Activated naive CD8-positive, alpha-beta T cell treated with anti-CD3 and anti-CD28 coated beads, Interleukin-2, amount 10 ng/mL, durations not matched to agents 7 days and 5 days (primary cell): ENCODE data around the gene GMPPA. TPM values are rescaled to one million over a fixed set of nuclear protein-coding genes. Genes with fewer than 3 reads are reported as not detected.

Source experiments
- ATAC-seq: fragments of 150-1000 bp; cut with Tn5 transposase; one replicate; pipeline ENCODE4 v1.10.0; 2021; ENCODE audit warnings: low read depth, moderate library complexity
- POLR2A ChIA-PET: fragments of 350-600 bp; sonication (Branson Sonifier 250); formaldehyde crosslinking; loops from one replicate; lab custom pipeline; 2021; ENCODE audit warnings: antibody characterized with exemption; lab: Charles Lee
- DNase-seq: peaks from one replicate; pipeline ENCODE4 v3.0.0; 2021
- H3K27ac Mint-ChIP-seq: one replicate; pipeline ENCODE4 v1.8.0; 2022; ENCODE audit warnings: mild to moderate bottlenecking, mixed read lengths
- H3K27me3 Mint-ChIP-seq: one replicate; pipeline ENCODE4 v1.8.0; 2022; ENCODE audit warnings: mild to moderate bottlenecking, moderate library complexity, mixed read lengths
- H3K36me3 Mint-ChIP-seq: one replicate; pipeline ENCODE4 v1.8.0; 2021; ENCODE audit warnings: mild to moderate bottlenecking, mixed read lengths
- H3K4me1 Mint-ChIP-seq: one replicate; pipeline ENCODE4 v1.8.0; 2021; ENCODE audit warnings: mixed read lengths
- H3K4me3 Mint-ChIP-seq: one replicate; pipeline ENCODE4 v1.8.0; 2022; ENCODE audit warnings: mild to moderate bottlenecking, moderate library complexity, mixed read lengths
- H3K9me3 Mint-ChIP-seq: one replicate; pipeline ENCODE4 v1.8.0; 2021; ENCODE audit warnings: mixed read lengths
- total RNA-seq, 2 experiments: library from RNA; stranded (reverse); gene quantifications; one replicate each; pipeline ENCODE4 v1.2.3, GENCODE V29; 2021

The GMPPA gene
- total RNA-seq, 2 experiments from 2014 or later: 31.3 to 32.6 TPM

GRCh38 chr2:219516888-219517287 lies 18.2 kb downstream of the GMPPA start:
- no peak overlapping the region for H3K27ac Mint-ChIP-seq
- no peak for DNase-seq
- H3K27me3 Mint-ChIP-seq: peaks cover 72% of the 10 kb centered on the region
- no peak overlapping the region for H3K4me3 Mint-ChIP-seq
- H3K36me3 Mint-ChIP-seq: no peaks in the 10 kb centered on the region
- POLR2A ChIA-PET: no interaction called here
- no peak for ATAC-seq
- peaks cover 6% of the 10 kb centered on the region for H3K4me1 Mint-ChIP-seq
- no peaks in the 10 kb centered on the region for H3K9me3 Mint-ChIP-seq

DNA sequence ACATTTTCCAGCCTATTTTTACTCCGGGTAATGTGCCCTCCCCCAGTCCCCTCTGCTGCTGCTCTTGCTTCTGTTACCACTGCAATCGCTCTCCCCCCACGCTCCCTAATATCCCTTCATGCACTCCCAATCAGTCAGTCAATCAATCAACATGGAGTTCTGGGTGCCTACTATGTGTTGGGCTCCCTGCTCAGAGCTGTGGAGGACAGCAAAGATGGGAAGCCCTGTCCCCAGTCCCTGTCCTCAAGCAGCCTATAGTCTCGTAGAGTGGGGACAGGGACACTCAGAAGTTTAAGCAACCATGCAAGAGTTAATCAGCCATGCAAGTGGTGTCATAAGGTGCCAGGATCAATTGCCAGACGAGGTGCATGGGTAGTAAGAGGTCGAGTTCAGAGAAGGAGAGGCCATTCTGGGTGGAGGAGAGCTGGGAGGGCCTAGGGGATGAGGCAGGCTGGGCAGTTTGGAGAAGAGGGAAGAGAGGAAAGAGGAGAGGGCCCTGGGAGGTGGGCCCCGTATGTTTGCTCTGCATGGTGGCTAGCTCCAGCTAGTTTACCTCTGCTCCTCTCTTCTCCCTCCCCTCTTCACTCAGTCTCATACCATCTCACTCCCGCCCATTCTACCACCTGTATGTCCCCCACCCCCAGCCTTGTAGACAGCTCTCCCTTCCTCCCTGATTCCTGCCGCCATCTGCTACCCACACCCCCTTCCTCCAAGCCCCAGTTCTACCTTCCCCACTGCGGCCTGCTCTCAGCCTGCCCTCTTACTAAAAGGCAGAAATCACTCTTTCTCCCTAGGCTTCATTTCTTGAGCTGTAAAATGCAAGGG lies 19.5 kb downstream of the GMPPA start:
- H3K4me1 Mint-ChIP-seq: peaks cover 4% of the 10 kb centered on the region
- no peaks in the 10 kb centered on the region for H3K36me3 Mint-ChIP-seq
- no peak overlapping the region for H3K27ac Mint-ChIP-seq
- peaks cover 67% of the 10 kb centered on the region for H3K27me3 Mint-ChIP-seq
- no peak for ATAC-seq
- no peaks in the 10 kb centered on the region for H3K9me3 Mint-ChIP-seq
- DNase-seq: no peak
- H3K4me3 Mint-ChIP-seq: no peak overlapping the region
- POLR2A ChIA-PET: no interaction called here

GRCh38 chr2:219519526-219519916 lies 20.8 kb downstream of the GMPPA start:
- POLR2A ChIA-PET: interaction anchor here (0.9 kb wide), 1 partner anchor 21 kb away, joined by 3 read pairs; the partner anchor contains the start of gene GMPPA
- H3K27me3 Mint-ChIP-seq: peaks cover 69% of the 10 kb centered on the region
- no peak overlapping the region for H3K4me3 Mint-ChIP-seq
- ATAC-seq: no peak
- H3K9me3 Mint-ChIP-seq: no peaks in the 10 kb centered on the region
- no peaks in the 10 kb centered on the region for H3K4me1 Mint-ChIP-seq
- no peak for DNase-seq
- H3K36me3 Mint-ChIP-seq: no peaks in the 10 kb centered on the region
- H3K27ac Mint-ChIP-seq: no peak overlapping the region

GRCh38 chr2:219520079-219520478 lies 21.4 kb downstream of the GMPPA start:
- Mint-ChIP-seq H3K4me1 (no peaks in the 10 kb centered on the region), H3K9me3 (no peaks in the 10 kb centered on the region), H3K27ac (no peak overlapping the region), H3K27me3 (peaks cover 73% of the 10 kb centered on the region), H3K4me3 (no peak overlapping the region), H3K36me3 (no peaks in the 10 kb centered on the region)
- POLR2A ChIA-PET: interaction anchor here (0.9 to 1.1 kb wide), 2 partner anchors 14 to 22 kb away, joined by 3 read pairs; partner anchors contain the start of gene GMPPA
- DNase-seq: no peak
- no peak for ATAC-seq

DNA sequence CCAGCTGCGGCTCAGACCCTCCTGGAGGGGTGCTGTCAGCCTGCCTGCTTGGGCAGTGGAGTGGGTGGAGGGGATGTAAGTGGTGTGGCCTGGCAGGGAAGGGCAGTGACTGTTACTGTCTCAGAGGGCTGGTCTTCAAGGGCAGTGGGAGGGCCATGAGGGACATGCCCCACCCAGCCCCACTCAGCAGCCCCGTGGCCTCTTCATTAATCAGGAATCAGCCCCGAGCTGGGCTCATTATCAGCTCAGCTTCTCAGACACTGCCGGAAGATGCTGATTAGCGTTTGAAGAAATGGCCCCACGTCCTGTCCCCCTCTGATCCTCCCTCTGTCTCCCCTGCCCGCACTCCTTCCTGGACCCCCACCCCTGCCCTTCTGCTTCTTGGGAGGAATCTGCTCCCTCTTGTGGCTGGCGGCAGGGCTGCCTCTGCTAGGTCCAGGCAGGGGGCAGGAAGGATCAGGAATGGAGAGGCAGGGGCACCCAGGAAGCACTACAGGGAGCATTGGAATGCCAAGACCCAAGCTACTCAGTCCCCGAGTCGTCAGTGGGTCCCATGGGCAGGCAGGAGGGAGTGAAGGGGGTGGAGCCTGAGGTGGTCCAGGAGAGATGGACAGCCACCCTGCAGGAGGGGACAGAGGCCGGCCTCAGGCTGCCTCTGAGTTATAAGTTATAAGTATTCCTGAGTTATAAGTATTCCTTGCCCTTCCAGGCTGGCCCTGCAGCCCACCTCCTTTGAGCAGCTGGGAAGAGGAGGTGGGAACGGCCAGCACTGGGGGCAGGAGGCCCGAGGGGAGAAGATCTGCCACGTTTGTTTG lies 22.6 kb downstream of the GMPPA start:
- H3K4me3 Mint-ChIP-seq: no peak overlapping the region
- ATAC-seq: peak; percentile 28
- H3K4me1 Mint-ChIP-seq: no peaks in the 10 kb centered on the region

DNA sequence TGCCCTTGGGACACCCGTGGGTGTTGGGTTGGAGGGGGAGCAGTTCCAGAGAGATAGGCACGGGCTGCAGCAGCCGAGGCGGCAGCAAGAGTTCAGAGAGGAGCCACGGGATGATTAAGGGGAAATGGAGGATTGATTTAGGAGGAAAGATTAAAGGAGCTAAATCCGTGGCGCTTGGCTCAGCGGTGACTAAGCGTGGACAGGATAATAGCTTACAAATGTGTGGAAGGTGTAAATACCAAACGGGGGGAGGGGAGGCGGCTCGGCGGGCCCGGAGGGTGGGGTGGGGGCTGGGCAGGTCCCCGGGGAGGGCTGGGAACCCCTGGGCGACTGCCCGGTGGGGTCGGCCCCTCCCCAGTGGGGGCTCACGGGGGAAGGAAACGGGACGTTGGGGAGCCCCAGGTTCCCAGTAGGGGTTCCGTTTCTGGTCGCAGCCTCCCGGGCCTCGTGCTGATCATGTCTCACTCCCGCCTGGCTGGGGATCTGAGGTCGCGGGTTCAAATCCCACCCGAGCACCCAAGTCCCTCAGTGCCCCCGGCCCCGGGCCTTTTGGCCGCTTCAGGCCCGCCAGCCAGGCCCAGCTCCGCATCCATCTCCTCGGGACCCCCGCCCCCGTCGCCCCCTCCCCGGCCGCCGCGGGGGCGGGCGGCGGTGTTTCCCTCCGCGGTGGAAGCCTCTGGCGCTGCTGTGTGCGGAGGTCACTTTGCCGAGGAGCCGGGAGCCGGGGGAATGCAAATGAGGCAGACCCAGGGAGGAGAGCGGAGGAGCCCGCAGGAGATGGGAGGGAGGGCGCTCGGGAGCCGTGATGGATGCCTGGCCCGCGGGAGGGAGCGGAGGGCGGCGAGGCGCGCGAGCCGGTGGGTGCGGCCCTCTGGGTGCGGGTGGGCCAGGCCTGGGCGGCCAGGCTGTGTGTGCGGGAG lies 23.7 kb downstream of the GMPPA start:
- H3K27ac Mint-ChIP-seq: no peak overlapping the region
- no peaks in the 10 kb centered on the region for H3K9me3 Mint-ChIP-seq
- POLR2A ChIA-PET: no interaction called here
- no peaks in the 10 kb centered on the region for H3K36me3 Mint-ChIP-seq
- ATAC-seq: no peak
- peaks cover 73% of the 10 kb centered on the region for H3K27me3 Mint-ChIP-seq
- no peak for DNase-seq
- H3K4me1 Mint-ChIP-seq: no peaks in the 10 kb centered on the region
- H3K4me3 Mint-ChIP-seq: no peak overlapping the region

More for the DNA sequence above, 22.6 kb downstream of the GMPPA start:
- POLR2A ChIA-PET: interaction anchor here (1.1 kb wide), 1 partner anchor 15 kb away, joined by 3 read pairs; no protein-coding TSS in a partner anchor
- Mint-ChIP-seq H3K9me3 (no peaks in the 10 kb centered on the region), H3K36me3 (no peaks in the 10 kb centered on the region), H3K27me3 (peaks cover 75% of the 10 kb centered on the region), H3K27ac (no peak overlapping the region)
- DNase-seq: no peak

DNA sequence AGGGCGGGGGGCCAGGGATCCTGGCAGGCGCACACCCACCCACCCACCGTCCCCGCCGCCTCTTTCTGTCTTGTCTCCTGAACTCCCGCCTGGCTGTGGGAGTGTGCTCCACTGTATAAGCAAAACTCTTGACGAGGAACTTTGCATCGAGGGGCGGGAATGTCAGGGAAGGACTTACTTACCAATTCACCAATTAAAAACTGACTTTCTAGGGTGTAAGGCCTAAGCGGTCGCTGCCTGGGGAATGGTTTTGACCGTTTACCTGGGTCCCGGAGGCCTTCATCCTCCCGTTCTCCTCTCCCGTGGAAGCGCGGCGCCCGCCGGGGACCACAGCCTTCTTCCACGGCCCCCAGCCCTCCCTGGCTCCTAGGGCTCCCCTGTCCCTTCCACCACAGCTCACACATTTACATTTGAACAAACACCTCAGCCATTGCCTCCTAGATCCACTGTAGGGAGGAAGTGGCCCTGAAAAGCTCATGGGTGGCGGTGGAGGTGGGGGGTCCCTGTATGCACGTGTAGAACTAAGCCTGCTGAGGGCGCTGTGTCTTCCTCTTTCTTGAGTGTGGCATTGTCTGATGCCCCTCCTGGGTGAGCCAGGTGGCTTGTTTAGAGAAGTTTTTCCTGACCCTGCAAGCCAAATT lies 24.5 kb downstream of the GMPPA start:
- ATAC-seq (no peak), DNase-seq (no peak)

DNA sequence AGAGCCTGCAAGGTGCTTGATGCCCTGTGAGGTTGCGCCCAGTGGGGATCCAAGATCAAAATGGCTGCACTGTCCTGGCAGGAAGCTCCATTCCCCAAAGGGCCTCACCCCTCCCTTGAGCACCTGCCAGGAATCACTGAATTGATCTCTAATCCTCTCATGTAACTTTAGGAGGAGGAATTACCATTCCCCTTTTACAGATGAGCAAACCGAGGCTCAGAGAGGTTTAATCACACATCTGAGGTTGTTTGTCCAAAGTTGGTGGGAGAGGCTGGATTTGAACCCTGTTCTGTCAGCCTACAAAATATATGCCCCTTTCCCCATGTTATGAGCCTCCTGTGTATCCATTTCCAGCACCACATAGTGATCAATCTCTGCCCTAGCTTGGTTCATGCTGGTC lies 26.1 kb downstream of the GMPPA start:
- Mint-ChIP-seq H3K27me3 (peaks cover 85% of the 10 kb centered on the region), H3K9me3 (no peaks in the 10 kb centered on the region), H3K4me3 (no peak overlapping the region), H3K27ac (no peak overlapping the region), H3K4me1 (no peaks in the 10 kb centered on the region), H3K36me3 (no peaks in the 10 kb centered on the region)
- POLR2A ChIA-PET: no interaction called here
- no peak for DNase-seq
- no peak for ATAC-seq

More for the DNA sequence above, 24.5 kb downstream of the GMPPA start:
- no peaks in the 10 kb centered on the region for H3K4me1 Mint-ChIP-seq
- H3K4me3 Mint-ChIP-seq: no peak overlapping the region
- H3K36me3 Mint-ChIP-seq: no peaks in the 10 kb centered on the region
- H3K9me3 Mint-ChIP-seq: no peaks in the 10 kb centered on the region
- no peak overlapping the region for H3K27ac Mint-ChIP-seq
- POLR2A ChIA-PET: no interaction called here
- peaks cover 74% of the 10 kb centered on the region for H3K27me3 Mint-ChIP-seq

DNA sequence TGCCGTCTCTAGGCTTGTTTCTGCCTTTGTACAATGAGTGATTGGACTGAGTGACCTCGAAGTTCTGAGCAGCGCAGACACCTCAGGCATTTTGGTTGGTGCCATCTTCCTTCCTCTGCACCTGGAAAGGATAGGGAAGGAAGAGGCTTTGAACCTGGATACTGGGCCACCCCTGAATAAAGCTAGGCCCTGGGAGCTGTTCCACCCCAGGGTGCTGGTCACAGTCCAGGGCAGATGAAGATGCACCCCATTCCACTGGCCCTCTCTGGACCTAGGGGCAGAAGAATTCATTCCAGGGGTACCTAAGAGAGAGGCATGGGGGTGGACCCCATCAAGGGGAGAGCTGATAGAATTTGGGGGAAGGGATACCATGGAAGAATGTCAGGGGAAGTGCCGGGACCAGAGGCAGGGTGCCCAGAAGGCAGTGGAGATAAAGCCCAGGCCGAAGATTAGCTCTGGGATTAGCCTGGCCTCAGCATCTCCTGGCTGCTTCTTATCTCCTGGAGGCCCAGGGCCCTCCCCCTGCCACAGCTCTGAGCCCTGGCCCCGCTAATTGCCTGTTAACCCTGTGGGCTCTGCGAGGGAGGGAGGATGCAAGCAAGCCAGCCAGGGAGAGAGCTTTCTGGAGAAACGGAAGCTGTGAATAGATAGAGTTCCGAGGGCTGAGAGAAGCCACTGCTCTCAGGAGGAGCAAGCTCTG lies 27.0 kb downstream of the GMPPA start:
- no peaks in the 10 kb centered on the region for H3K9me3 Mint-ChIP-seq
- H3K4me1 Mint-ChIP-seq: peaks cover 1% of the 10 kb centered on the region
- ATAC-seq: no peak
- H3K27ac Mint-ChIP-seq: no peak overlapping the region
- POLR2A ChIA-PET: no interaction called here
- H3K4me3 Mint-ChIP-seq: no peak overlapping the region
- DNase-seq: no peak
- no peaks in the 10 kb centered on the region for H3K36me3 Mint-ChIP-seq
- peaks cover 87% of the 10 kb centered on the region for H3K27me3 Mint-ChIP-seq

DNA sequence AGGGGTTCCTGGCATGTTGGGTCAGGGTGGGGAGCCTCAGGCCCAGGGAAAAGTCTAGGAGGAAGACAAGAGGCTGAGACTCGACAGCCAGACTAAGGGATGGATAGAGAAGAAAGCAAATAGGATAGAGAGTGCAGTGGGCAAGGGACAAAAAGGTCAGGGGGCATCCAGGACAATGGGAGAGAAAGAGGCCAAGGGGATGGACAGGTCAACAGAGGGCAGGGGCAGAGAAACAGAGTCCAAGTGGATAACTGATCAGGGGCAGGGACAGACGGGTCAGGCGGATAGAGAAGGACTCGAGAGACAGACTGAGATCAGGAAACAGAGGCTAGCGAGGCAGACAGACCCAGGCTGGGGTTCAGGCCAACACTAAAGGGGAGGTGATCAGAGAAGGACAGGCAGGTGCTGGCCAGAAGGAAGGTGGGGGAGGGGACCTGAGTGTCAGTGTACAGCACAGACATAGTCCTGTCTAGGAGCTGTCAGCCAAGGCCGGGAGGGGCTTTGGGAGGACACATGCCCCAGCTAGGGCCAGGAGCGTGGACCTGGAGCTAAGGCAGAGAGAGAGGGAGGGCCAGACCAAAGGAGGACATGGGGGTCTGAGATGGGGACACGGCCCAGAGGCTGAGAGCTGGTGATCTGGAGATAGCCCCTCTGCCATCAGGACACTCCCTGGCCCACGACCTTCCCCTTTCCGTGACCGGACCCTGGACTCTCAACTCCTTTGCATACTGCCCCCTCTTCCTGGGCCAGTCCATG lies 27.8 kb downstream of the GMPPA start:
- POLR2A ChIA-PET: no interaction called here
- peaks cover 84% of the 10 kb centered on the region for H3K27me3 Mint-ChIP-seq
- no peak overlapping the region for H3K27ac Mint-ChIP-seq
- H3K36me3 Mint-ChIP-seq: no peaks in the 10 kb centered on the region
- DNase-seq (no peak), ATAC-seq (no peak)
- H3K4me1 Mint-ChIP-seq: peaks cover 1% of the 10 kb centered on the region
- H3K9me3 Mint-ChIP-seq: no peaks in the 10 kb centered on the region
- H3K4me3 Mint-ChIP-seq: no peak overlapping the region

DNA sequence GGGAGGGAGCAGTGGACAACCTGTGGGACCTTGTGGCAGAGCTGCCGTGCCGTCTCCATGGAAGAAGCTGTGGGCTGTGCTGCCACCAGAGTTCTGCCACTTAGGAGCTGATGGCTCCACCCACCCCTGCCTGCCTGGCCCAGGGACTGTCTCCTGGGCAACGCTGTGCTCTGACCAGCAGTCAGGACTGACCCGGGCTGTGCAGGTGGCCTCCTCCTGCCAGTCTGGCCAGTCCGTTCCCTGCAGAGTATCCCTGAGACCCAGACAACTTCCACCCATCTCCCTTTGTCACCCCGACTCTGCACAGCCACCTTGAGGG lies 28.3 kb downstream of the GMPPA start:
- Mint-ChIP-seq H3K9me3 (no peaks in the 10 kb centered on the region), H3K27me3 (peaks cover 79% of the 10 kb centered on the region), H3K4me3 (no peak overlapping the region), H3K36me3 (no peaks in the 10 kb centered on the region), H3K27ac (no peak overlapping the region), H3K4me1 (peaks cover 1% of the 10 kb centered on the region)
- ATAC-seq: no peak
- POLR2A ChIA-PET: no interaction called here
- no peak for DNase-seq

DNA sequence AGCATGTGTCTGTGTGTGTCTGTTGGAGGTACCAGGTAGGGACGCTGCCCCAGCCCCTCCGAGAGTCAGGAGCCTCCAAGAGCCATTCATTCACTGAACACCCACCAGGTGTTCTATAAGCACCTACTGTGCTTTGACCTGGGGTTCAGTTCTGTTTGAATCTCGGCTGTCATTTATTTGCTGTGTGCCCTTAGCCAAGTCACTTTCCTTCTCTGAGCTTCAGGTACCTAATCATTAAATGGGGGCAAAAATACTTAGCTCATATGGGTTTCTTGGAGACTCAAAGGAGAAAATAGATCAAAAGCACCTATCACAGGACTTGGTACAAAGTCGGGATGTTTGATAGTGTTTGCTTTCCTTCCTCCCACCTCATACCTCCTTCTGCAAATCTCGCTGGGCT lies 28.8 kb downstream of the GMPPA start:
- Mint-ChIP-seq H3K4me1 (peaks cover 1% of the 10 kb centered on the region), H3K27me3 (peaks cover 77% of the 10 kb centered on the region), H3K27ac (no peak overlapping the region), H3K36me3 (no peaks in the 10 kb centered on the region), H3K9me3 (no peaks in the 10 kb centered on the region), H3K4me3 (no peak overlapping the region)
- POLR2A ChIA-PET: interaction anchor here (0.6 to 1.0 kb wide), 2 partner anchors 29 to 53 kb away, joined by 3 read pairs; partner anchors contain the start of gene GMPPA
- DNase-seq: no peak
- no peak for ATAC-seq
